H1 (cell line): Measurements from ENCODE around the gene CFAP20. TPM values are rescaled to one million over a fixed set of nuclear protein-coding genes. Genes with fewer than 3 reads are reported as not detected.

Experiments used
- CTCF ChIA-PET: fragments of 300-600 bp; sonication (Branson Sonifier 250); formaldehyde crosslinking; loops from one replicate; lab custom pipeline; 2021; ENCODE audit not compliant: partially characterized antibody; lab: Charles Lee
- POLR2A ChIA-PET: fragments of 300-600 bp; sonication (Branson Sonifier 250); formaldehyde crosslinking; loops from one replicate; lab custom pipeline; 2021; ENCODE audit warnings: inconsistent platforms; ENCODE audit not compliant: partially characterized antibody; lab: Charles Lee
- DNase-seq, 2 experiments: peaks; one replicate each; pipeline versions ENCODE4 v3.0.0 to v3.0.0-alpha.2; 2010 to 2022; ENCODE audit warnings: low spot score in 2 of 2, low read depth in 1 of 2, mixed read lengths in 1 of 2
- FAIRE-seq: peaks from 2 replicates; lab custom pipeline; 2011; peaks lifted over from hg19 to GRCh38; lab: Jason Lieb, UNC
- H2AFZ ChIP-seq: 2 replicates; pipeline ENCODE4 v1.8.1; 2012; ENCODE audit warnings: low read length, inconsistent platforms
- H2AK5ac ChIP-seq: 2 replicates; pipeline ENCODE4 v1.6.1; 2013; ENCODE audit warnings: low read depth, low read length
- H2BK120ac ChIP-seq: replicated peaks from 2 replicates; pipeline ENCODE3; 2013; ENCODE audit warnings: low read depth, low read length, inconsistent platforms
- H2BK12ac ChIP-seq: 2 replicates; pipeline ENCODE4 v1.6.1; 2013; ENCODE audit warnings: low read depth, low read length
- H2BK15ac ChIP-seq: 2 replicates; pipeline ENCODE4 v1.6.1; 2013; ENCODE audit warnings: low read length
- H2BK20ac ChIP-seq: 2 replicates; pipeline ENCODE4 v1.6.1; 2013; ENCODE audit warnings: low read length
- H2BK5ac ChIP-seq: 2 replicates; pipeline ENCODE4 v1.6.1; 2013; ENCODE audit warnings: low read depth, low read length
- H3K14ac ChIP-seq: 2 replicates; pipeline ENCODE4 v1.6.1; 2013; ENCODE audit warnings: inconsistent platforms; ENCODE audit not compliant: insufficient read length
- H3K18ac ChIP-seq: 2 replicates; pipeline ENCODE4 v1.6.1; 2013; ENCODE audit warnings: low read length; ENCODE audit errors: extremely low read depth
- H3K23ac ChIP-seq: 2 replicates; pipeline ENCODE4 v1.6.1; 2013; ENCODE audit warnings: inconsistent platforms; ENCODE audit not compliant: insufficient read length
- H3K23me2 ChIP-seq: 2 replicates; pipeline ENCODE4 v1.6.1; 2013; ENCODE audit warnings: low read depth, low read length
- H3K27ac ChIP-seq: 2 replicates; pipeline ENCODE4 v1.6.1; 2011; ENCODE audit warnings: low read depth, low read length, inconsistent platforms
- H3K27me3 ChIP-seq, 4 experiments: replicated peaks in 1 of 4; 1 replicate in 1 of 4; 2 replicates in 3 of 4; pipeline versions ENCODE4 v1.6.1 to v1.8.1; 2011 to 2013; ENCODE audit warnings: low read length in 3 of 4, mild to moderate bottlenecking in 3 of 4, inconsistent platforms in 2 of 4, mixed read lengths in 2 of 4, moderate library complexity in 1 of 4; ENCODE audit not compliant: control insufficient read depth in 3 of 4, insufficient read depth in 3 of 4; ENCODE audit errors: extremely low read depth in 1 of 4
- H3K36me3 ChIP-seq, 4 experiments: 2 replicates each; pipeline versions ENCODE4 v1.6.1 to v1.8.1; 2011 to 2013; ENCODE audit warnings: mild to moderate bottlenecking in 4 of 4, low read length in 3 of 4, moderate library complexity in 2 of 4, control low read depth in 1 of 4, inconsistent platforms in 1 of 4; ENCODE audit not compliant: insufficient read depth in 4 of 4, control insufficient read depth in 2 of 4
- H3K4ac ChIP-seq: replicated peaks from 2 replicates; pipeline ENCODE3; 2013; ENCODE audit warnings: low read length, low read depth, mixed read lengths, inconsistent platforms; ENCODE audit not compliant: insufficient read length
- H3K4me1 ChIP-seq, 4 experiments: replicated peaks in 1 of 4; 1 replicate in 1 of 4; 2 replicates in 3 of 4; pipeline versions ENCODE4 v1.6.1 to v1.8.1; 2011 to 2013; ENCODE audit warnings: low read length in 3 of 4, inconsistent platforms in 2 of 4, mixed read lengths in 1 of 4; ENCODE audit not compliant: insufficient read depth in 4 of 4, control insufficient read depth in 3 of 4
- H3K4me2 ChIP-seq, 2 experiments: 2 replicates each; pipeline versions ENCODE4 v1.6.1 to v1.8.1; 2011 to 2013; ENCODE audit warnings: low read depth in 2 of 2, low read length in 2 of 2, control low read depth in 1 of 2, inconsistent platforms in 1 of 2, mild to moderate bottlenecking in 1 of 2; ENCODE audit not compliant: insufficient read depth in 1 of 2
- H3K4me3 ChIP-seq, 4 experiments: fragments of 200-600, 300-600 bp in 1 of 4; sonication (generic), shearing (Covaris generic), sonication (Bioruptor Twin) in 1 of 4; 2 replicates each; pipeline versions ENCODE4 v1.5.1 to v1.8.1; 2011 to 2016; ENCODE audit warnings: low read length in 4 of 4, low read depth in 3 of 4, control low read depth in 2 of 4, inconsistent platforms in 2 of 4, mild to moderate bottlenecking in 2 of 4, mixed read lengths in 1 of 4, moderate library complexity in 1 of 4; ENCODE audit not compliant: insufficient read depth in 2 of 4; ENCODE audit errors: extremely low read depth in 1 of 4
- H3K56ac ChIP-seq: replicated peaks from 2 replicates; pipeline ENCODE3; 2013; ENCODE audit warnings: low read depth, mild to moderate bottlenecking, mixed read lengths, low read length, inconsistent platforms; ENCODE audit not compliant: insufficient read length
- H3K79me1 ChIP-seq: 2 replicates; pipeline ENCODE4 v1.6.1; 2013; ENCODE audit warnings: low read depth, low read length, control low read depth
- H3K79me2 ChIP-seq, 2 experiments: 2 replicates each; pipeline versions ENCODE4 v1.6.1 to v1.8.1; 2012 to 2013; ENCODE audit warnings: low read length in 2 of 2, mild to moderate bottlenecking in 2 of 2, inconsistent platforms in 1 of 2; ENCODE audit not compliant: insufficient read depth in 2 of 2, control insufficient read depth in 1 of 2
- H3K9ac ChIP-seq, 4 experiments: replicated peaks in 1 of 4; 1 replicate in 1 of 4; 2 replicates in 3 of 4; pipeline versions ENCODE4 v1.6.1 to v1.8.1; 2011 to 2013; ENCODE audit warnings: low read depth in 3 of 4, low read length in 3 of 4, control low read depth in 2 of 4, mild to moderate bottlenecking in 2 of 4, moderate library complexity in 2 of 4, inconsistent platforms in 1 of 4; ENCODE audit errors: extremely low read depth in 1 of 4
- H3K9me3 ChIP-seq, 2 experiments: 2 replicates each; pipeline versions ENCODE4 v1.6.1 to v1.8.1; 2012 to 2013; ENCODE audit warnings: mild to moderate bottlenecking in 2 of 2, moderate library complexity in 2 of 2, control low read depth in 1 of 2, inconsistent platforms in 1 of 2, low read depth in 1 of 2, low read length in 1 of 2, mixed read lengths in 1 of 2; ENCODE audit not compliant: insufficient read depth in 2 of 2
- H4K20me1 ChIP-seq, 2 experiments: replicated peaks in 1 of 2; 2 replicates each; pipeline versions ENCODE3 to v1.8.1; 2011 to 2013; ENCODE audit warnings: inconsistent platforms in 2 of 2, low read length in 2 of 2, mild to moderate bottlenecking in 1 of 2; ENCODE audit not compliant: insufficient read depth in 2 of 2, control insufficient read depth in 1 of 2
- H4K5ac ChIP-seq: 2 replicates; pipeline ENCODE4 v1.6.1; 2013; ENCODE audit warnings: low read length, low read depth, mixed read lengths, inconsistent platforms; ENCODE audit not compliant: insufficient read length
- H4K8ac ChIP-seq: 2 replicates; pipeline ENCODE4 v1.8.0; 2013; ENCODE audit warnings: mild to moderate bottlenecking, moderate library complexity, low read length, inconsistent platforms; ENCODE audit not compliant: insufficient read depth; ENCODE audit errors: extremely low read depth
- H4K91ac ChIP-seq: replicated peaks from 2 replicates; pipeline ENCODE3; 2013; ENCODE audit warnings: low read length, mixed read lengths, inconsistent platforms; ENCODE audit not compliant: insufficient read length
- ATF2 ChIP-seq: IDR thresholded peaks from 2 replicates; pipeline ENCODE4 v1.6.1; 2012; ENCODE audit warnings: low read length, inconsistent platforms
- BRCA1 ChIP-seq: IDR thresholded peaks from 2 replicates; pipeline ENCODE4 v1.6.1; 2012; ENCODE audit warnings: low read depth, low read length, improper control_type of control experiment
- CEBPB ChIP-seq: IDR thresholded peaks from 2 replicates; pipeline ENCODE4 v1.6.1; 2012; ENCODE audit warnings: low read depth, low read length
- CTCF ChIP-seq, 3 experiments: IDR thresholded peaks; 1 replicate in 2 of 3; 2 replicates in 1 of 3; pipeline versions ENCODE4 v1.5.1 to v1.6.1; 2011; ENCODE audit warnings: low read length in 3 of 3, mild to moderate bottlenecking in 3 of 3, inconsistent platforms in 2 of 3, low read depth in 1 of 3, moderate library complexity in 1 of 3; ENCODE audit not compliant: insufficient read depth in 1 of 3; ENCODE audit errors: control extremely low read depth in 1 of 3
- HDAC2 ChIP-seq, 2 experiments: fragments of 300-600 bp in 1 of 2; sonication (generic) in 1 of 2; IDR thresholded peaks; 2 replicates each; pipeline ENCODE4 v1.6.1; 2011 to 2012; ENCODE audit warnings: low read depth in 2 of 2, low read length in 2 of 2, mild to moderate bottlenecking in 2 of 2, moderate library complexity in 2 of 2, borderline replicate concordance in 1 of 2, inconsistent platforms in 1 of 2
- NRF1 ChIP-seq: IDR thresholded peaks from 2 replicates; pipeline ENCODE4 v1.6.1; 2011; ENCODE audit warnings: mild to moderate bottlenecking, low read depth, low read length, improper control_type of control experiment
- SIRT6 ChIP-seq: IDR thresholded peaks from one replicate; pipeline ENCODE4 v1.7.1; 2012; ENCODE audit warnings: low read length, inconsistent platforms
- SP2 ChIP-seq: IDR thresholded peaks from 2 replicates; pipeline ENCODE4 v1.6.1; 2012; ENCODE audit warnings: mild to moderate bottlenecking, low read length, inconsistent platforms
- USF2 ChIP-seq: IDR thresholded peaks from 2 replicates; pipeline ENCODE4 v1.6.1; 2011; ENCODE audit warnings: low read length, improper control_type of control experiment
- polyA plus RNA-seq, 7 experiments: library from polyadenylated mRNA; depleted of rRNA in 3 of 7; stranded (reverse) in 5 of 7; unstranded in 2 of 7; fragments of >200 nt in 5 of 7; fragments of 200-250 nt in 2 of 7; gene quantifications; 1 replicate in 5 of 7; 2 replicates in 1 of 7; 4 replicates in 1 of 7; pipeline versions ENCODE4 v1.2.1 to v1.2.3, GENCODE V29; 2011 to 2013; ENCODE audit warnings: missing spikeins in 2 of 7, mixed read lengths in 2 of 7
- total RNA-seq: library from RNA; stranded (reverse); fragmentation: NEBNext Ultra II Directional; extraction: Animal tissue kit (Norgen Biotek cat#: 25700); gene quantifications from 2 replicates; pipeline ENCODE4 v1.2.1, GENCODE V29; 2021

CFAP20 gene
- total and polyA plus RNA-seq, 2 of the 8 experiments (the other 6 are each of a cell fraction or from before 2014, with no cell fraction given), result 45.6 to 65.4 TPM

- Histone ChIP-seq H2BK20ac (no peak overlapping the region), H3K27me3 (no peaks in the 10 kb centered on the region), H2BK15ac (no peak overlapping the region), H3K36me3 (no peaks in the 10 kb centered on the region; a peak in 1 of 8 replicates), H3K9ac (no peak overlapping the region), H2BK12ac (no peak overlapping the region), H2BK120ac (no peak overlapping the region), H3K18ac (no peak overlapping the region; the same call in 1 of the 2 replicates), H4K5ac (no peak overlapping the region), H2BK5ac (no peak overlapping the region), H3K79me2 (no peaks in the 10 kb centered on the region), H3K4me1 (peaks cover 0 to 7% (median 2%) of the 10 kb centered on the region in 4 experiments; a peak in 2 of 7 replicates), H4K8ac (no peak overlapping the region), H2AFZ (no peak overlapping the region), H3K4me2 (no peak overlapping the region), H3K79me1 (no peaks in the 10 kb centered on the region), H3K4me3 (no peak overlapping the region), H2AK5ac (no peak overlapping the region), H3K23me2 (peaks cover 5% of the 10 kb centered on the region), H4K91ac (no peak overlapping the region), H3K56ac (no peak overlapping the region), H4K20me1 (peaks cover 0 to 5% of the 10 kb centered on the region in 2 experiments), H3K23ac (no peak overlapping the region), H3K4ac (no peak overlapping the region), H3K14ac (no peak overlapping the region), H3K27ac (no peak overlapping the region), H3K9me3 (no peaks in the 10 kb centered on the region)
- DNase-seq (no peak), FAIRE-seq (no peak)
- ChIA-PET CTCF (interaction anchor here (1.1 to 2.7 kb wide), 4 partner anchors 10 to 50 kb away, joined by 3 to 9 read pairs (median 6); no protein-coding TSS in a partner anchor), POLR2A (no interaction called here)
- TF ChIP-seq CTCF (IDR thresholded peaks at IDR 0.05; ENCODE audit: control extremely low read depth in 1 of 3, insufficient read depth in 1 of 3, low read depth in 1 of 3, low read length in 3 of 3) (no peak), USF2 (no peak), CEBPB (no peak), SIRT6 (no peak), BRCA1 (no peak), HDAC2 (IDR thresholded peaks at IDR 0.05; ENCODE audit: borderline replicate concordance in 1 of 2, low read depth in 2 of 2, low read length in 2 of 2) (no peak), SP2 (no peak), ATF2 (no peak), NRF1 (no peak)
These were observed 46.8 kb downstream of the CFAP20 start for GRCh38 chr16:58082381-58082780.
